Smooth muscle cell of the umbilical artery (primary cell): Measurements from ENCODE around the gene CNTN3. TPM values are rescaled to one million over a fixed set of nuclear protein-coding genes. Genes with fewer than 3 reads are reported as not detected.

ENCODE experiments used
- total RNA-seq: library from RNA; depleted of rRNA; stranded (reverse); fragments of >200 nt; gene quantifications from 2 replicates; pipeline ENCODE4 v1.2.3, GENCODE V29; 2014

Gene CNTN3
- 0.97 and 1.2 TPM in 2 replicates for total RNA-seq

GRCh38 chr3:74614107-74614967, at the start of gene CNTN3:
TSS of gene CNTN3 (minus strand) at chr3:74614659. CDS start at chr3:74521112, 93,547 bp downstream.

